ENCODE measurements around the gene SSNA1.

SSNA1 gene

GRCh38 chr9:137170486-137171148 is 17.9 kb upstream of the SSNA1 start:
- no peak overlapping the region for H3K4me3 ChIP-seq (ENCODE audit: low read length)
- no peak for DNase-seq (ENCODE audit: low read depth)
- no peak for TF ChIP-seq CTCF (conservative IDR thresholded peaks at IDR 0.05; ENCODE audit: low read depth, low read length)

- no peak overlapping the region for H3K4me3 ChIP-seq (ENCODE audit: low read length)
- TF ChIP-seq CTCF (conservative IDR thresholded peaks at IDR 0.05; ENCODE audit: low read depth, low read length), result no peak
- no peak for DNase-seq (ENCODE audit: low read depth)
Measured at GRCh38 chr9:137171149-137171900, 17.2 kb upstream of the SSNA1 start.

GRCh38 chr9:137172901-137173795 is 15.3 kb upstream of the SSNA1 start:
- no peak for DNase-seq (ENCODE audit: low read depth)

GRCh38 chr9:137173796-137174664 is 14.4 kb upstream of the SSNA1 start:
- no peak for TF ChIP-seq CTCF (conservative IDR thresholded peaks at IDR 0.05; ENCODE audit: low read depth, low read length)
- no peak overlapping the region for H3K4me3 ChIP-seq (ENCODE audit: low read length)
- no peak for DNase-seq (ENCODE audit: low read depth)

More at GRCh38 chr9:137172901-137173795, 15.3 kb upstream of the SSNA1 start:
- H3K4me3 ChIP-seq (ENCODE audit: low read length), result no peak overlapping the region
- no peak for TF ChIP-seq CTCF (conservative IDR thresholded peaks at IDR 0.05; ENCODE audit: low read depth, low read length)

- no peak overlapping the region for H3K4me3 ChIP-seq (ENCODE audit: low read length)
- TF ChIP-seq CTCF (conservative IDR thresholded peaks at IDR 0.05; ENCODE audit: low read depth, low read length), result no peak
- no peak for DNase-seq (ENCODE audit: low read depth)
Measured at GRCh38 chr9:137174722-137175293, 13.7 kb upstream of the SSNA1 start.

GRCh38 chr9:137175345-137175961 is 13.0 kb upstream of the SSNA1 start:
- DNase-seq (ENCODE audit: low read depth), result no peak

More at GRCh38 chr9:137175345-137175961, 13.0 kb upstream of the SSNA1 start:
- peak; percentile 39 for TF ChIP-seq CTCF (conservative IDR thresholded peaks at IDR 0.05; ENCODE audit: low read depth, low read length)
- H3K4me3 ChIP-seq (ENCODE audit: low read length), result no peak overlapping the region

All from retinal pigment epithelial cell (primary cell).